ENCODE measurements around the gene GATAD1. TPM values are rescaled to one million over a fixed set of nuclear protein-coding genes. Genes with fewer than 3 reads are reported as not detected.

The GATAD1 gene
- total and polyA plus RNA-seq, 2 of the 4 experiments (the other 2 are of a cell fraction): 9.3 to 15.2 TPM

GRCh38 chr7:92437956-92438491 is 9.3 kb upstream of the GATAD1 start:
- no peak overlapping the region for H4K8ac ChIP-seq (ENCODE audit: low read depth in 2 of 2, low read length in 2 of 2)
- H3K27ac ChIP-seq (ENCODE audit: insufficient read depth, low read length): no peak overlapping the region
- no peak overlapping the region for H2BK15ac ChIP-seq (ENCODE audit: low read depth, low read length)
- no peak overlapping the region for H3K18ac ChIP-seq (ENCODE audit: low read depth, low read length)
- dilution Hi-C loops (cut with HindIII; ENCODE audit: low sequenced_read_pairs, unreplicated experiment): no loop called here
- H2BK20ac ChIP-seq (ENCODE audit: low read depth, low read length): no peak overlapping the region
- H3K4ac ChIP-seq (ENCODE audit: low read depth, low read length): no peak overlapping the region
- H3K4me2 ChIP-seq (ENCODE audit: low read depth, low read length): no peak overlapping the region
- 25% methylated on average over 1 of the region's 6 CpGs; no CpG with 5 or more reads in 1 of the 2 experiments for WGBS, 2 experiments (ENCODE audit: extremely low coverage in 2 of 2, insufficient read length in 1 of 2)
- no peaks in the 10 kb centered on the region; the same call in 1 of the 2 replicates for H3K9me1 ChIP-seq (ENCODE audit: insufficient read depth, low read length)
- intact Hi-C loops (cut with micrococcal nuclease): no loop called here
- H3K23ac ChIP-seq (ENCODE audit: low read depth, low read length): no peak overlapping the region
- no peak overlapping the region for H3K4me3 ChIP-seq (ENCODE audit: insufficient read depth, low read depth, low read length)
- ChIA-PET POLR2A (ENCODE audit: unreplicated experiment) (interaction anchor here (0.6 kb wide), 1 partner anchor 8 kb away, joined by 12 read pairs; no protein-coding TSS in a partner anchor), CTCF (interaction anchor here (0.6 to 1.5 kb wide), 3 partner anchors 9 to 103 kb away, joined by 4 to 7 read pairs (median 5); partner anchors contain the start of gene GATAD1)
- no peak overlapping the region for H2BK5ac ChIP-seq (ENCODE audit: low read depth, low read length, poor library complexity, severe bottlenecking)
- no peaks in the 10 kb centered on the region for H3K36me3 ChIP-seq (ENCODE audit: control insufficient read depth, insufficient read depth, low read length)
- H2AK9ac ChIP-seq (replicated peaks; ENCODE audit: low read depth, low read length, poor library complexity): no peak overlapping the region
- H4K5ac ChIP-seq (ENCODE audit: low read depth, low read length): no peak overlapping the region
- no peaks in the 10 kb centered on the region for H3K4me1 ChIP-seq (ENCODE audit: control insufficient read depth, insufficient read depth, low read length)
- H2AFZ ChIP-seq (replicated peaks; ENCODE audit: low read length, poor library complexity): no peak overlapping the region
- no peak overlapping the region for H3K14ac ChIP-seq (replicated peaks; ENCODE audit: low read depth, low read length)
- H3K79me1 ChIP-seq (ENCODE audit: low read depth in 1 of 2, low read length in 2 of 2): no peaks in the 10 kb centered on the region
- no peak overlapping the region for H3K56ac ChIP-seq (ENCODE audit: extremely low read depth, insufficient read depth, low read length)
- H3K27me3 ChIP-seq (ENCODE audit: control insufficient read depth, insufficient read depth, low read length): peaks cover 15% of the 10 kb centered on the region
- no peaks in the 10 kb centered on the region for H4K20me1 ChIP-seq (ENCODE audit: insufficient read depth, low read length)
- in situ Hi-C loops (cut with MboI; ENCODE audit: low sequenced_read_pairs): no loop called here
- TF ChIP-seq RAD21 (IDR thresholded peaks at IDR 0.05; ENCODE audit: low read length): no peak
- no peak for TF ChIP-seq BHLHE40 (IDR thresholded peaks at IDR 0.05; ENCODE audit: low read depth, low read length)
- TF ChIP-seq ELK1 (IDR thresholded peaks at IDR 0.05; ENCODE audit: borderline replicate concordance, low read depth, low read length): no peak
- no peak for TF ChIP-seq CEBPB (IDR thresholded peaks at IDR 0.05; ENCODE audit: low read depth, low read length)
- TF ChIP-seq MAZ (IDR thresholded peaks at IDR 0.05; ENCODE audit: borderline replicate concordance, low read depth, low read length): no peak
- TF ChIP-seq CHD1 (IDR thresholded peaks at IDR 0.05; ENCODE audit: low read depth, low read length): no peak
- no peak for TF ChIP-seq SMC3 (IDR thresholded peaks at IDR 0.05; ENCODE audit: low read depth, low read length)
- TF ChIP-seq FOS (IDR thresholded peaks at IDR 0.05; ENCODE audit: low read depth, low read length): no peak
- no peak for TF ChIP-seq MAFK (IDR thresholded peaks at IDR 0.05; ENCODE audit: low read depth, low read length)
- TF ChIP-seq USF2 (IDR thresholded peaks at IDR 0.05; ENCODE audit: low read depth, low read length): no peak
- no peak for TF ChIP-seq NFE2L2 (IDR thresholded peaks at IDR 0.05; ENCODE audit: low read depth, low read length)
- TF ChIP-seq POLR2A (IDR thresholded peaks at IDR 0.05; ENCODE audit: low read depth, low read length): no peak
- TF ChIP-seq, protein P1, sequence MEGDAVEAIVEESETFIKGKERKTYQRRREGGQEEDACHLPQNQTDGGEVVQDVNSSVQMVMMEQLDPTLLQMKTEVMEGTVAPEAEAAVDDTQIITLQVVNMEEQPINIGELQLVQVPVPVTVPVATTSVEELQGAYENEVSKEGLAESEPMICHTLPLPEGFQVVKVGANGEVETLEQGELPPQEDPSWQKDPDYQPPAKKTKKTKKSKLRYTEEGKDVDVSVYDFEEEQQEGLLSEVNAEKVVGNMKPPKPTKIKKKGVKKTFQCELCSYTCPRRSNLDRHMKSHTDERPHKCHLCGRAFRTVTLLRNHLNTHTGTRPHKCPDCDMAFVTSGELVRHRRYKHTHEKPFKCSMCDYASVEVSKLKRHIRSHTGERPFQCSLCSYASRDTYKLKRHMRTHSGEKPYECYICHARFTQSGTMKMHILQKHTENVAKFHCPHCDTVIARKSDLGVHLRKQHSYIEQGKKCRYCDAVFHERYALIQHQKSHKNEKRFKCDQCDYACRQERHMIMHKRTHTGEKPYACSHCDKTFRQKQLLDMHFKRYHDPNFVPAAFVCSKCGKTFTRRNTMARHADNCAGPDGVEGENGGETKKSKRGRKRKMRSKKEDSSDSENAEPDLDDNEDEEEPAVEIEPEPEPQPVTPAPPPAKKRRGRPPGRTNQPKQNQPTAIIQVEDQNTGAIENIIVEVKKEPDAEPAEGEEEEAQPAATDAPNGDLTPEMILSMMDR (conservative IDR thresholded peaks at IDR 0.05; ENCODE audit: low read depth, low read length): no peak
- no peak for TF ChIP-seq RCOR1 (IDR thresholded peaks at IDR 0.05; ENCODE audit: insufficient replicate concordance, low read length)
- BruUV-seq (replicated peaks): no TSS peak
- H2AK5ac ChIP-seq (ENCODE audit: low read depth, low read length): no peak overlapping the region
- DNase-seq: no peak
- no peak overlapping the region for H2BK120ac ChIP-seq (ENCODE audit: low read depth, low read length)
- ATAC-seq (ENCODE audit: low read depth): no peak
- no peak overlapping the region for H4K91ac ChIP-seq (ENCODE audit: insufficient read depth, low read depth, low read length)
- H3K9me3 ChIP-seq (ENCODE audit: control insufficient read depth, insufficient read depth, low read length): no peaks in the 10 kb centered on the region; the same call in 1 of the 2 replicates
- H3K9ac ChIP-seq (ENCODE audit: low read depth, low read length): no peak overlapping the region
